Esophagus squamous epithelium (tissue), 5 donors: ENCODE results near the gene MYRFL. TPM values are rescaled to one million over a fixed set of nuclear protein-coding genes. Genes with fewer than 3 reads are reported as not detected.

Experiments used
- DNase-seq: peaks from one replicate; lab custom pipeline; 2025; lab: John Stamatoyannopoulos, UW
- H3K27ac ChIP-seq, 4 donors: fragments of 200-600 bp; sonication (generic); one replicate each; pipeline ENCODE4 v1.5.1; 2016 to 2019; ENCODE audit warnings: mild to moderate bottlenecking in 1 of 4
- H3K27me3 ChIP-seq, 4 donors: fragments of 200-600 bp; sonication (generic); 1 replicate in 3 of 4; 2 replicates in 1 of 4; pipeline versions ENCODE4 v1.5.1 to v1.6.0; 2017 to 2021; ENCODE audit warnings: antibody characterized with exemption in 1 of 4
- H3K36me3 ChIP-seq, 3 donors: fragments of 200-600 bp; sonication (generic); one replicate each; pipeline ENCODE4 v1.5.1; 2016 to 2019
- H3K4me1 ChIP-seq, 3 donors: fragments of 200-600 bp; sonication (generic); one replicate each; pipeline ENCODE4 v1.5.1; 2017 to 2019
- H3K4me3 ChIP-seq, 4 donors: fragments of 200-600 bp; sonication (generic); 1 replicate in 3 of 4; 2 replicates in 1 of 4; pipeline ENCODE4 v1.5.1; 2016 to 2019; ENCODE audit warnings: mild to moderate bottlenecking in 2 of 4, moderate library complexity in 1 of 4
- H3K9me3 ChIP-seq, 3 donors: fragments of 200-600 bp; sonication (generic); one replicate each; pipeline ENCODE4 v1.5.1; 2016 to 2019
- CTCF ChIP-seq, 6 experiments: fragments of 450-650 bp in 4 of 6; fragments of 200-600 bp in 2 of 6; sonication (generic) in 2 of 6; IDR thresholded peaks; one replicate each; pipeline ENCODE4 v1.5.1; 2016 to 2019; ENCODE audit warnings: antibody characterized with exemption in 6 of 6, mild to moderate bottlenecking in 4 of 6, moderate library complexity in 4 of 6
- POLR2A ChIP-seq, 4 donors: fragments of 450-650 bp; IDR thresholded peaks; one replicate each; pipeline ENCODE4 v1.6.1; 2017; ENCODE audit warnings: antibody characterized with exemption in 4 of 4, mild to moderate bottlenecking in 4 of 4, moderate library complexity in 3 of 4
- WGBS, 2 donors: methylation state at CpG; one replicate each; pipeline ENCODE4 v1.1.5; 2018; 5-methylcytosine and 5-hydroxymethylcytosine counted together
- intact Hi-C: fragments of 100-400 bp; cut with DNase I; formaldehyde crosslinking; loops from one replicate; pipeline ENCODE4 v1.15.0; 2022
- total RNA-seq, 4 donors: library from RNA; depleted of rRNA; stranded (reverse); fragments of >200 nt; gene quantifications; one replicate each; pipeline ENCODE4 v1.1.0, GENCODE V29; 2016
- donor health status: DM: yes; HTN: yes; CAD: no.

The MYRFL gene
- total RNA-seq, 4 donors from 2014 or later: not detected

- H3K4me3 ChIP-seq: no peak overlapping the region
- no peaks in the 10 kb centered on the region for H3K4me1 ChIP-seq
- H3K36me3 ChIP-seq: no peaks in the 10 kb centered on the region
- H3K27ac ChIP-seq: no peak overlapping the region
- no peaks in the 10 kb centered on the region for H3K27me3 ChIP-seq
- DNase-seq: no peak
- TF ChIP-seq CTCF (IDR thresholded peaks at IDR 0.05) (no peak), POLR2A (IDR thresholded peaks at IDR 0.05) (no peak)
- no peaks in the 10 kb centered on the region for H3K9me3 ChIP-seq
- WGBS, 2 donors: 72 to 78% methylated on average over 3 of the region's 3 CpGs
- intact Hi-C loops: no loop called here
These were observed 10.1 kb downstream of the MYRFL start for GRCh38 chr12:69835081-69835480.

- intact Hi-C loops: no loop called here
- H3K27ac ChIP-seq: no peak overlapping the region
- H3K9me3 ChIP-seq: no peaks in the 10 kb centered on the region
- H3K4me1 ChIP-seq: no peaks in the 10 kb centered on the region
- no peaks in the 10 kb centered on the region for H3K36me3 ChIP-seq
- TF ChIP-seq CTCF (IDR thresholded peaks at IDR 0.05): no peak
- TF ChIP-seq POLR2A (IDR thresholded peaks at IDR 0.05): no peak
- H3K4me3 ChIP-seq: no peak overlapping the region
- 85 to 98% methylated on average over 9 to 10 of the region's 13 CpGs for WGBS, 2 donors
- DNase-seq: no peak
- no peaks in the 10 kb centered on the region for H3K27me3 ChIP-seq
These were observed 11.0 kb downstream of the MYRFL start for GRCh38 chr12:69836015-69836414.

- H3K36me3 ChIP-seq: no peaks in the 10 kb centered on the region
- no peaks in the 10 kb centered on the region for H3K9me3 ChIP-seq
- no peak for DNase-seq
- H3K27me3 ChIP-seq: no peaks in the 10 kb centered on the region
- intact Hi-C loops: no loop called here
- 77 to 82% methylated on average over 4 of the region's 4 CpGs for WGBS, 2 donors
- no peak for TF ChIP-seq POLR2A (IDR thresholded peaks at IDR 0.05)
- TF ChIP-seq CTCF (IDR thresholded peaks at IDR 0.05): no peak
- no peak overlapping the region for H3K27ac ChIP-seq
- no peaks in the 10 kb centered on the region for H3K4me1 ChIP-seq
- no peak overlapping the region for H3K4me3 ChIP-seq
These were observed 12.2 kb downstream of the MYRFL start for GRCh38 chr12:69837191-69837590.

GRCh38 chr12:69837657-69838415, 12.8 kb downstream of the MYRFL start:
- intact Hi-C loops: no loop called here
- no peak for DNase-seq
- no peak overlapping the region for H3K4me3 ChIP-seq
- no peak overlapping the region for H3K27ac ChIP-seq
- no peaks in the 10 kb centered on the region for H3K36me3 ChIP-seq
- no peaks in the 10 kb centered on the region for H3K27me3 ChIP-seq
- TF ChIP-seq CTCF (IDR thresholded peaks at IDR 0.05) (no peak), POLR2A (IDR thresholded peaks at IDR 0.05) (no peak)
- 68 to 82% methylated on average over 4 of the region's 4 CpGs for WGBS, 2 donors
- no peaks in the 10 kb centered on the region for H3K9me3 ChIP-seq
- no peaks in the 10 kb centered on the region for H3K4me1 ChIP-seq

- WGBS, 2 donors: 26 to 40% methylated on average over 3 of the region's 3 CpGs
- intact Hi-C loops: no loop called here
- Histone ChIP-seq H3K9me3 (no peaks in the 10 kb centered on the region), H3K4me1 (no peaks in the 10 kb centered on the region), H3K27me3 (no peaks in the 10 kb centered on the region), H3K4me3 (no peak overlapping the region), H3K27ac (no peak overlapping the region), H3K36me3 (no peaks in the 10 kb centered on the region)
- no peak for TF ChIP-seq CTCF (IDR thresholded peaks at IDR 0.05)
- TF ChIP-seq POLR2A (IDR thresholded peaks at IDR 0.05): no peak
- DNase-seq: no peak
These were observed 15.7 kb downstream of the MYRFL start for GRCh38 chr12:69840727-69841126.
